ENCODE measurements around the gene CFAP73.

DNA sequence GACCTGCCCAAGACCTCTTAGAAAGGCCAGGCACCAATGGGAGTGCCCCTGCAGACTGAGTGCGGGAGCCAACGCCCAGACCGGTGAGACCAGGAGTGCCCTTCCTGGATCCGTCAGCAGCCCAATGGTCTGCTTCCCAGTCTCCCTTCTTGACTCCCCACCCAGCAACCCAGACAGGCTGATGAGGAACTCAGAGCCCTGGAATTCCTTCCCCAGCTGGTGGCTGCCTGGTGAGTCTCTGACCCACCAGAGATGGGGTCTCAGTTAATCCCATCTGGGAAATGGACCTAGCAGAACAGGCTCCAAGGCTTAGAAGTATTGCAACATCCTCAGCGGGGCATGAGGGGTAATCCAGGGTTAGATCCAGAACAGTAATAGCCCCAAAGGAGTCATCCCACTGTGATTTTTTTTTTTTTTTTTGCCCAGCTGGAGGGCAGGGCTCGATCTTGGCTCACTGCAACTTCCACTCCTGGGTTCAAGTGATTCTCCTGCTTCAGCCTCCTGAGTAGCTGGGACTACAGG is 12.5 kb upstream of the CFAP73 start:
- TF ChIP-seq CTCF (IDR thresholded peaks at IDR 0.05) (no peak), POLR2A (IDR thresholded peaks at IDR 0.05) (no peak)
